ENCODE results near the gene FKBP2.

Gene FKBP2

GRCh38 chr11:64243236-64243854, 2.5 kb downstream of the FKBP2 start:
- TF ChIP-seq CTCF (conservative IDR thresholded peaks at IDR 0.05) = no peak; the same call in 1 of the 2 replicates
- peak overlapping the region; percentile 95 for H3K27ac ChIP-seq

- H3K27ac ChIP-seq = peak overlapping the region; percentile 95
Observed at GRCh38 chr11:64244107-64244506, 3.2 kb downstream of the FKBP2 start.

GRCh38 chr11:64244966-64245365, 4.1 kb downstream of the FKBP2 start:
- H3K27ac ChIP-seq = peak overlapping the region; percentile 95
- no peak for TF ChIP-seq CTCF (conservative IDR thresholded peaks at IDR 0.05)

More at GRCh38 chr11:64244107-64244506, 3.2 kb downstream of the FKBP2 start:
- no peak for TF ChIP-seq CTCF (conservative IDR thresholded peaks at IDR 0.05)

- peak overlapping the region; percentile 95 for H3K27ac ChIP-seq
- TF ChIP-seq CTCF (conservative IDR thresholded peaks at IDR 0.05) = no peak
Observed at GRCh38 chr11:64245401-64245796, 4.5 kb downstream of the FKBP2 start.

- peak overlapping the region; percentile 95 for H3K27ac ChIP-seq
Observed at GRCh38 chr11:64245797-64246620, 5.1 kb downstream of the FKBP2 start.

GRCh38 chr11:64246621-64246870, 5.7 kb downstream of the FKBP2 start:
- peak overlapping the region; percentile 95 for H3K27ac ChIP-seq

More at GRCh38 chr11:64245797-64246620, 5.1 kb downstream of the FKBP2 start:
- TF ChIP-seq CTCF (conservative IDR thresholded peaks at IDR 0.05) = no peak

GRCh38 chr11:64246871-64247728, 6.2 kb downstream of the FKBP2 start, which contains the start of gene PPP1R14B:
TSS of gene PPP1R14B (minus strand) at chr11:64246943. CDS start at chr11:64246673, 270 bp downstream.
- peak; percentile 70 for TF ChIP-seq CTCF (conservative IDR thresholded peaks at IDR 0.05)
- H3K27ac ChIP-seq = peak within 1 kb of the TSS; percentile 95
